HG03558 (cell line): ENCODE measurements around the gene SH3BP1.
"Not testable (repeated sequence)": the region's sequence is repeated elsewhere in the genome, so short reads cannot be mapped to it uniquely, and the experiment has no call there.

ENCODE experiments used
- ATAC-seq: cut with Tn5 transposase; IDR thresholded peaks from one replicate; pipeline ENCODE4 v1.9.1; 2021; ENCODE audit warnings: moderate number of reproducible peaks; ENCODE audit not compliant: unreplicated experiment; ENCODE audit errors: extremely low read depth

Gene SH3BP1

GRCh38 chr22:37639070-37639760, at the start of gene SH3BP1:
SH3BP1 (plus strand) TSS chr22:37639669; CDS start chr22:37639788, 119 bp downstream.
- no peak for ATAC-seq

GRCh38 chr22:37591081-37591480, 48.4 kb upstream of the SH3BP1 start:
- not testable (repeated sequence) for ATAC-seq

- ATAC-seq = no peak
These were observed 47.6 kb upstream of the SH3BP1 start for GRCh38 chr22:37591823-37592404.

- ATAC-seq = no peak
These were observed 45.2 kb upstream of the SH3BP1 start for GRCh38 chr22:37594237-37594636.

- ATAC-seq = no peak
These were observed 40.3 kb upstream of the SH3BP1 start for GRCh38 chr22:37599153-37599552.

- ATAC-seq = no peak
These were observed 38.3 kb upstream of the SH3BP1 start for GRCh38 chr22:37601203-37601539.

- no peak for ATAC-seq
These were observed 37.7 kb upstream of the SH3BP1 start for GRCh38 chr22:37601540-37602442.

- not testable (repeated sequence) for ATAC-seq
These were observed 36.8 kb upstream of the SH3BP1 start for GRCh38 chr22:37602546-37603277.

- no peak for ATAC-seq
These were observed 35.4 kb upstream of the SH3BP1 start for GRCh38 chr22:37604074-37604473.

GRCh38 chr22:37604875-37605274, 34.6 kb upstream of the SH3BP1 start:
- no peak for ATAC-seq

- ATAC-seq = no peak
These were observed 32.2 kb upstream of the SH3BP1 start for GRCh38 chr22:37607010-37607934.

GRCh38 chr22:37607935-37608476, 31.5 kb upstream of the SH3BP1 start:
- ATAC-seq = no peak

- ATAC-seq = no peak
These were observed 30.8 kb upstream of the SH3BP1 start, which contains the start of gene GGA1 for GRCh38 chr22:37608477-37609239. GGA1 (plus strand) TSS chr22:37608834; CDS start chr22:37608861, 27 bp downstream.

GRCh38 chr22:37609240-37610152, 30.0 kb upstream of the SH3BP1 start:
- ATAC-seq = no peak

GRCh38 chr22:37610153-37610475, 29.4 kb upstream of the SH3BP1 start:
- not testable (repeated sequence) for ATAC-seq

- ATAC-seq = no peak
These were observed 28.9 kb upstream of the SH3BP1 start for GRCh38 chr22:37610480-37611129.

- ATAC-seq = no peak
These were observed 28.3 kb upstream of the SH3BP1 start for GRCh38 chr22:37611207-37611606.
